T-helper 1 cell treated with Interleukin-12 subunit alpha and Interleukin-12 subunit beta and Interleukin-4 antibody, amounts not matched to agents 30 μg/mL and 1 μg/mL, for 36 hours (primary cell): ENCODE data around the gene LELP1.
"Not testable (repeated sequence)": the region's sequence is repeated elsewhere in the genome, so short reads cannot be mapped to it uniquely, and the experiment has no call there.

Source experiments
- H3K27ac Mint-ChIP-seq: one replicate; pipeline ENCODE4 v1.8.0; 2021; ENCODE audit warnings: mild to moderate bottlenecking, mixed read lengths
- H3K27me3 Mint-ChIP-seq: one replicate; pipeline ENCODE4 v1.8.0; 2021; ENCODE audit warnings: low read depth, mixed read lengths
- H3K36me3 Mint-ChIP-seq: one replicate; pipeline ENCODE4 v1.8.0; 2021; ENCODE audit warnings: low read depth, mixed read lengths
- H3K4me1 Mint-ChIP-seq: one replicate; pipeline ENCODE4 v1.8.0; 2021; ENCODE audit warnings: low read depth, mixed read lengths
- H3K4me3 Mint-ChIP-seq: one replicate; pipeline ENCODE4 v1.8.0; 2021; ENCODE audit warnings: mild to moderate bottlenecking, moderate library complexity, mixed read lengths
- H3K9me3 Mint-ChIP-seq: one replicate; pipeline ENCODE4 v1.8.0; 2021; ENCODE audit warnings: mixed read lengths

The LELP1 gene

GRCh38 chr1:153203130-153203529, at the start of gene LELP1:
LELP1 (plus strand) TSS chr1:153203430; CDS start chr1:153204708, 1,278 bp downstream.
- Mint-ChIP-seq H3K4me3 (no peak within 1 kb of the TSS), H3K9me3 (no peaks in the 10 kb centered on the region), H3K27me3 (peaks cover 12% of the 10 kb centered on the region), H3K36me3 (no peaks in the 10 kb centered on the region), H3K27ac (no peak within 1 kb of the TSS), H3K4me1 (no peaks in the 10 kb centered on the region)

- Mint-ChIP-seq H3K27ac (no peak overlapping the region), H3K36me3 (no peaks in the 10 kb centered on the region), H3K4me3 (no peak overlapping the region), H3K4me1 (no peaks in the 10 kb centered on the region), H3K9me3 (peaks cover 4% of the 10 kb centered on the region), H3K27me3 (peaks cover 9% of the 10 kb centered on the region)
Observed at GRCh38 chr1:153155541-153155940, 47.7 kb upstream of the LELP1 start.

GRCh38 chr1:153168686-153169085, 34.5 kb upstream of the LELP1 start:
- no peak overlapping the region for H3K4me3 Mint-ChIP-seq
- no peaks in the 10 kb centered on the region for H3K4me1 Mint-ChIP-seq
- H3K9me3 Mint-ChIP-seq, result no peaks in the 10 kb centered on the region
- no peaks in the 10 kb centered on the region for H3K36me3 Mint-ChIP-seq
- peaks cover 9% of the 10 kb centered on the region for H3K27me3 Mint-ChIP-seq
- no peak overlapping the region for H3K27ac Mint-ChIP-seq

- Mint-ChIP-seq H3K27me3 (peaks cover 2% of the 10 kb centered on the region), H3K36me3 (no peaks in the 10 kb centered on the region), H3K9me3 (no peaks in the 10 kb centered on the region), H3K4me1 (no peaks in the 10 kb centered on the region), H3K27ac (no peak overlapping the region), H3K4me3 (no peak overlapping the region)
Observed at GRCh38 chr1:153174624-153175023, 28.6 kb upstream of the LELP1 start.

GRCh38 chr1:153178922-153179321, 24.3 kb upstream of the LELP1 start:
- no peaks in the 10 kb centered on the region for H3K36me3 Mint-ChIP-seq
- no peaks in the 10 kb centered on the region for H3K4me1 Mint-ChIP-seq
- H3K27me3 Mint-ChIP-seq, result peaks cover 3% of the 10 kb centered on the region
- H3K9me3 Mint-ChIP-seq, result no peaks in the 10 kb centered on the region
- no peak overlapping the region for H3K4me3 Mint-ChIP-seq
- H3K27ac Mint-ChIP-seq, result no peak overlapping the region

- Mint-ChIP-seq H3K27me3 (peaks cover 3% of the 10 kb centered on the region), H3K4me1 (no peaks in the 10 kb centered on the region), H3K9me3 (peaks cover 3% of the 10 kb centered on the region), H3K27ac (no peak overlapping the region), H3K4me3 (no peak overlapping the region), H3K36me3 (no peaks in the 10 kb centered on the region)
Observed at GRCh38 chr1:153180556-153180955, 22.7 kb upstream of the LELP1 start.

GRCh38 chr1:153188301-153188700, 14.9 kb upstream of the LELP1 start:
- not testable (repeated sequence) for H3K27ac Mint-ChIP-seq, H3K4me1 Mint-ChIP-seq, H3K36me3 Mint-ChIP-seq, H3K4me3 Mint-ChIP-seq, H3K9me3 Mint-ChIP-seq
- H3K27me3 Mint-ChIP-seq, result peaks cover 10% of the 10 kb centered on the region

GRCh38 chr1:153190373-153190772, 12.9 kb upstream of the LELP1 start:
- peaks cover 8% of the 10 kb centered on the region for H3K9me3 Mint-ChIP-seq
- no peak overlapping the region for H3K27ac Mint-ChIP-seq
- H3K27me3 Mint-ChIP-seq, result peaks cover 14% of the 10 kb centered on the region
- H3K36me3 Mint-ChIP-seq, result no peaks in the 10 kb centered on the region
- H3K4me3 Mint-ChIP-seq, result no peak overlapping the region
- no peaks in the 10 kb centered on the region for H3K4me1 Mint-ChIP-seq

GRCh38 chr1:153192697-153193096, 10.5 kb upstream of the LELP1 start:
- Mint-ChIP-seq H3K27me3 (peaks cover 17% of the 10 kb centered on the region), H3K4me3 (no peak overlapping the region), H3K36me3 (no peaks in the 10 kb centered on the region), H3K27ac (no peak overlapping the region), H3K9me3 (no peaks in the 10 kb centered on the region), H3K4me1 (no peaks in the 10 kb centered on the region)

- no peak overlapping the region for H3K4me3 Mint-ChIP-seq
- no peaks in the 10 kb centered on the region for H3K9me3 Mint-ChIP-seq
- H3K36me3 Mint-ChIP-seq, result no peaks in the 10 kb centered on the region
- H3K4me1 Mint-ChIP-seq, result no peaks in the 10 kb centered on the region
- H3K27me3 Mint-ChIP-seq, result peaks cover 17% of the 10 kb centered on the region
- no peak overlapping the region for H3K27ac Mint-ChIP-seq
Observed at GRCh38 chr1:153194331-153195050, 8.7 kb upstream of the LELP1 start.

GRCh38 chr1:153195216-153195615, 8.0 kb upstream of the LELP1 start:
- Mint-ChIP-seq H3K36me3 (no peaks in the 10 kb centered on the region), H3K27me3 (peaks cover 20% of the 10 kb centered on the region), H3K27ac (no peak overlapping the region), H3K4me3 (no peak overlapping the region), H3K9me3 (no peaks in the 10 kb centered on the region), H3K4me1 (no peaks in the 10 kb centered on the region)

GRCh38 chr1:153202006-153202405, 1.2 kb upstream of the LELP1 start:
- H3K9me3 Mint-ChIP-seq, result no peaks in the 10 kb centered on the region
- no peak overlapping the region for H3K27ac Mint-ChIP-seq
- no peaks in the 10 kb centered on the region for H3K4me1 Mint-ChIP-seq
- H3K36me3 Mint-ChIP-seq, result no peaks in the 10 kb centered on the region
- H3K4me3 Mint-ChIP-seq, result no peak overlapping the region
- peaks cover 12% of the 10 kb centered on the region for H3K27me3 Mint-ChIP-seq

- Mint-ChIP-seq H3K4me3 (no peak overlapping the region), H3K27me3 (peaks cover 6% of the 10 kb centered on the region), H3K36me3 (no peaks in the 10 kb centered on the region), H3K9me3 (no peaks in the 10 kb centered on the region), H3K4me1 (no peaks in the 10 kb centered on the region), H3K27ac (no peak overlapping the region)
Observed at GRCh38 chr1:153206631-153207030, 3.4 kb downstream of the LELP1 start.

- H3K27ac Mint-ChIP-seq, result no peak overlapping the region
- no peak overlapping the region for H3K4me3 Mint-ChIP-seq
- H3K4me1 Mint-ChIP-seq, result no peaks in the 10 kb centered on the region
- peaks cover 9% of the 10 kb centered on the region for H3K27me3 Mint-ChIP-seq
- H3K9me3 Mint-ChIP-seq, result no peaks in the 10 kb centered on the region
- H3K36me3 Mint-ChIP-seq, result no peaks in the 10 kb centered on the region
Observed at GRCh38 chr1:153210206-153210605, 7.0 kb downstream of the LELP1 start.

- peaks cover 22% of the 10 kb centered on the region for H3K27me3 Mint-ChIP-seq
- no peaks in the 10 kb centered on the region for H3K4me1 Mint-ChIP-seq
- no peak overlapping the region for H3K4me3 Mint-ChIP-seq
- H3K36me3 Mint-ChIP-seq, result no peaks in the 10 kb centered on the region
- H3K9me3 Mint-ChIP-seq, result no peaks in the 10 kb centered on the region
- H3K27ac Mint-ChIP-seq, result no peak overlapping the region
Observed at GRCh38 chr1:153212201-153212600, 9.0 kb downstream of the LELP1 start.

GRCh38 chr1:153213519-153213918, 10.3 kb downstream of the LELP1 start:
- no peak overlapping the region for H3K27ac Mint-ChIP-seq
- peaks cover 22% of the 10 kb centered on the region for H3K27me3 Mint-ChIP-seq
- no peaks in the 10 kb centered on the region for H3K4me1 Mint-ChIP-seq
- no peaks in the 10 kb centered on the region for H3K9me3 Mint-ChIP-seq
- H3K36me3 Mint-ChIP-seq, result no peaks in the 10 kb centered on the region
- H3K4me3 Mint-ChIP-seq, result no peak overlapping the region
